Liver (tissue), 9 donors: ENCODE measurements around the gene CAVIN2. TPM values are rescaled to one million over a fixed set of nuclear protein-coding genes. Genes with fewer than 3 reads are reported as not detected.

Experiments
- DNase-seq: peaks from one replicate; pipeline ENCODE4 v3.0.0-alpha.2; 2017; ENCODE audit warnings: low spot score
- H3K27ac ChIP-seq, 2 donors: one replicate each; pipeline ENCODE4 v1.7.0; 2013; ENCODE audit warnings: inconsistent platforms in 2 of 2, low read length in 2 of 2, control low read depth in 1 of 2, low read depth in 1 of 2, mild to moderate bottlenecking in 1 of 2
- H3K27me3 ChIP-seq, 4 donors: one replicate each; pipeline versions ENCODE4 v1.6.1 to v1.7.0; 2013; ENCODE audit warnings: low read length in 3 of 4, inconsistent platforms in 1 of 4, mild to moderate bottlenecking in 1 of 4, moderate library complexity in 1 of 4; ENCODE audit not compliant: control insufficient read depth in 4 of 4, insufficient read depth in 4 of 4
- H3K36me3 ChIP-seq, 4 donors: one replicate each; pipeline versions ENCODE4 v1.6.1 to v1.7.0; 2013; ENCODE audit warnings: low read length in 3 of 4, mild to moderate bottlenecking in 3 of 4, low read depth in 1 of 4, moderate library complexity in 1 of 4; ENCODE audit not compliant: control insufficient read depth in 4 of 4, insufficient read depth in 3 of 4
- H3K4me1 ChIP-seq, 4 donors: one replicate each; pipeline versions ENCODE4 v1.6.1 to v1.7.0; 2013; ENCODE audit warnings: low read length in 3 of 4, mild to moderate bottlenecking in 3 of 4, moderate library complexity in 1 of 4; ENCODE audit not compliant: control insufficient read depth in 4 of 4, insufficient read depth in 4 of 4
- H3K4me3 ChIP-seq, 3 donors: one replicate each; pipeline versions ENCODE4 v1.6.1 to v1.7.0; 2013; ENCODE audit warnings: low read length in 3 of 3, control low read depth in 1 of 3, low read depth in 1 of 3, mild to moderate bottlenecking in 1 of 3
- H3K9ac ChIP-seq, 2 donors: one replicate each; pipeline ENCODE4 v1.7.0; 2013; ENCODE audit warnings: low read length in 2 of 2, mild to moderate bottlenecking in 2 of 2, moderate library complexity in 2 of 2, control low read depth in 1 of 2, low read depth in 1 of 2
- H3K9me3 ChIP-seq, 4 donors: one replicate each; pipeline versions ENCODE4 v1.6.1 to v1.7.0; 2013; ENCODE audit warnings: low read length in 3 of 4; ENCODE audit not compliant: control insufficient read depth in 4 of 4
- ATF3 ChIP-seq: IDR thresholded peaks from 2 replicates; pipeline ENCODE4 v1.6.1; 2016; ENCODE audit warnings: antibody characterized with exemption
- EGR1 ChIP-seq, 2 donors: IDR thresholded peaks; 2 replicates each; pipeline ENCODE4 v1.6.1; 2016 to 2018; ENCODE audit warnings: antibody characterized with exemption in 2 of 2, low read depth in 2 of 2
- FOXA1 ChIP-seq: IDR thresholded peaks from 2 replicates; pipeline ENCODE4 v1.6.1; 2016; ENCODE audit warnings: antibody characterized with exemption
- FOXA2 ChIP-seq: IDR thresholded peaks from 2 replicates; pipeline ENCODE4 v1.6.1; 2016; ENCODE audit warnings: antibody characterized with exemption
- HNF4A ChIP-seq, 2 donors: conservative IDR thresholded peaks; 2 replicates each; pipeline ENCODE4 v1.6.1; 2016; ENCODE audit warnings: antibody characterized with exemption in 2 of 2, mild to moderate bottlenecking in 2 of 2
- JUND ChIP-seq, 2 donors: IDR thresholded peaks; 2 replicates each; pipeline ENCODE4 v1.6.1; 2016; ENCODE audit warnings: antibody characterized with exemption in 2 of 2
- MAX ChIP-seq: IDR thresholded peaks from 2 replicates; pipeline ENCODE4 v1.6.1; 2016; ENCODE audit warnings: antibody characterized with exemption
- NR2F2 ChIP-seq: IDR thresholded peaks from 2 replicates; pipeline ENCODE4 v1.6.1; 2016; ENCODE audit warnings: antibody characterized with exemption
- RAD21 ChIP-seq, 2 donors: IDR thresholded peaks; 2 replicates each; pipeline ENCODE4 v1.6.1; 2016; ENCODE audit warnings: antibody characterized with exemption in 2 of 2, mild to moderate bottlenecking in 2 of 2
- REST ChIP-seq: IDR thresholded peaks from 2 replicates; pipeline ENCODE4 v1.6.1; 2016; ENCODE audit warnings: antibody characterized with exemption, mild to moderate bottlenecking
- RXRA ChIP-seq, 2 donors: IDR thresholded peaks; 2 replicates each; pipeline ENCODE4 v1.6.1; 2017 to 2018; ENCODE audit warnings: antibody characterized with exemption in 2 of 2, mild to moderate bottlenecking in 1 of 2
- TAF1 ChIP-seq: conservative IDR thresholded peaks from 2 replicates; pipeline ENCODE4 v1.6.1; 2016; ENCODE audit warnings: antibody characterized with exemption, mild to moderate bottlenecking
- ZBTB33 ChIP-seq: IDR thresholded peaks from 2 replicates; pipeline ENCODE4 v1.6.1; 2016; ENCODE audit warnings: antibody characterized with exemption
- WGBS: extraction: QIAGEN DNeasy Blood & Tissue Kit; methylation state at CpG from one replicate; pipeline ENCODE4 v1.1.7; 2013; 5-methylcytosine and 5-hydroxymethylcytosine counted together
- polyA plus RNA-seq, 2 donors: library from polyadenylated mRNA; stranded (reverse) in 1 of 2; unstranded in 1 of 2; fragments of 200-250 nt in 1 of 2; fragments of >200 nt in 1 of 2; fragmentation: Nextera tagmentation in 1 of 2; extraction: Ambion mirVana in 1 of 2; gene quantifications; one replicate each; pipeline versions ENCODE4 v1.2.1 to v1.2.3, GENCODE V29; 2013 to 2015
- total RNA-seq, 2 donors: library from RNA; depleted of rRNA; stranded (reverse); fragments of >200 nt; gene quantifications; one replicate each; pipeline ENCODE4 v1.2.3, GENCODE V29; 2014
- donor health status: healthy.
- donor health status: healthy.
- donor health status: healthy.
- donor health status: healthy.
- donor health status: healthy.

Gene CAVIN2
- total and polyA plus RNA-seq, 4 donors: 13.3 to 20.7 (median 14.0) TPM

- Histone ChIP-seq H3K9ac (no peak overlapping the region), H3K9me3 (no peaks in the 10 kb centered on the region), H3K27ac (no peak overlapping the region), H3K36me3 (no peaks in the 10 kb centered on the region), H3K27me3 (no peaks in the 10 kb centered on the region), H3K4me3 (no peak overlapping the region), H3K4me1 (no peaks in the 10 kb centered on the region)
- 83% methylated on average over 1 of the region's 1 CpG for WGBS
- TF ChIP-seq JUND (IDR thresholded peaks at IDR 0.05) (no peak), ATF3 (no peak), RAD21 (IDR thresholded peaks at IDR 0.05) (no peak), ZBTB33 (no peak), NR2F2 (no peak), REST (no peak), MAX (no peak), FOXA2 (no peak), EGR1 (IDR thresholded peaks at IDR 0.05; ENCODE audit: low read depth in 2 of 2) (no peak)
- DNase-seq: no peak
Measured at GRCh38 chr2:191831410-191831994, 15.4 kb downstream of the CAVIN2 start.

GRCh38 chr2:191824398-191824797 lies 22.5 kb downstream of the CAVIN2 start:
- H3K9me3 ChIP-seq: no peaks in the 10 kb centered on the region
- WGBS: 95% methylated on average over 2 of the region's 2 CpGs
- no peaks in the 10 kb centered on the region for H3K27me3 ChIP-seq

GRCh38 chr2:191821078-191821477 lies 25.8 kb downstream of the CAVIN2 start:
- H3K27ac ChIP-seq: no peak overlapping the region
- peaks cover 0 to 2% (median 0%) of the 10 kb centered on the region in 4 donors for H3K4me1 ChIP-seq
- H3K9ac ChIP-seq: no peak overlapping the region
- WGBS: 33% methylated on average over 1 of the region's 1 CpG
- no peaks in the 10 kb centered on the region for H3K27me3 ChIP-seq
- peak; percentile 45 to 59 for TF ChIP-seq HNF4A (conservative IDR thresholded peaks at IDR 0.05)
- no peak for TF ChIP-seq EGR1 (IDR thresholded peaks at IDR 0.05; ENCODE audit: low read depth in 2 of 2)
- TF ChIP-seq RXRA (IDR thresholded peaks at IDR 0.05): peak in 1 of 2 donors; percentile 38
- no peaks in the 10 kb centered on the region for H3K9me3 ChIP-seq
- H3K36me3 ChIP-seq: no peaks in the 10 kb centered on the region
- H3K4me3 ChIP-seq: no peak overlapping the region
- DNase-seq: no peak

More at GRCh38 chr2:191824398-191824797, 22.5 kb downstream of the CAVIN2 start:
- DNase-seq: no peak
- Histone ChIP-seq H3K36me3 (no peaks in the 10 kb centered on the region), H3K9ac (no peak overlapping the region), H3K27ac (no peak overlapping the region), H3K4me1 (peaks cover 0 to 2% (median 0%) of the 10 kb centered on the region in 4 donors), H3K4me3 (no peak overlapping the region)
- no peak for TF ChIP-seq NR2F2
- TF ChIP-seq RXRA (IDR thresholded peaks at IDR 0.05): no peak
- no peak for TF ChIP-seq FOXA1
- no peak for TF ChIP-seq TAF1
- no peak for TF ChIP-seq JUND (IDR thresholded peaks at IDR 0.05)
